ENCODE measurements around the gene FBXL17.

Gene FBXL17

GRCh38 chr5:107809201-107810034, 572.5 kb downstream of the FBXL17 start:
- DNase-seq (ENCODE audit: low read depth): no peak

All from stimulated activated CD4-positive, alpha-beta T cell treated with anti-CD3 and anti-CD28 coated beads, Interleukin-2, amount 100 ng/mL, for 4 hours (primary cell).